Stimulated activated naive CD8-positive, alpha-beta T cell treated with anti-CD3 and anti-CD28 coated beads, Interleukin-15, Interleukin-2, amounts not matched to agents 100 U/mL and 50 U/mL, for 24 hours (primary cell): Measurements from ENCODE around the gene DHFR.
"Not testable (repeated sequence)": the region's sequence is repeated elsewhere in the genome, so short reads cannot be mapped to it uniquely, and the experiment has no call there.

ENCODE experiments used
- ATAC-seq: fragments of 150-1000 bp; cut with Tn5 transposase; one replicate; pipeline ENCODE4 v1.10.0; 2021
- DNase-seq: peaks from one replicate; pipeline ENCODE4 v3.0.0; 2021

Gene DHFR

DNA sequence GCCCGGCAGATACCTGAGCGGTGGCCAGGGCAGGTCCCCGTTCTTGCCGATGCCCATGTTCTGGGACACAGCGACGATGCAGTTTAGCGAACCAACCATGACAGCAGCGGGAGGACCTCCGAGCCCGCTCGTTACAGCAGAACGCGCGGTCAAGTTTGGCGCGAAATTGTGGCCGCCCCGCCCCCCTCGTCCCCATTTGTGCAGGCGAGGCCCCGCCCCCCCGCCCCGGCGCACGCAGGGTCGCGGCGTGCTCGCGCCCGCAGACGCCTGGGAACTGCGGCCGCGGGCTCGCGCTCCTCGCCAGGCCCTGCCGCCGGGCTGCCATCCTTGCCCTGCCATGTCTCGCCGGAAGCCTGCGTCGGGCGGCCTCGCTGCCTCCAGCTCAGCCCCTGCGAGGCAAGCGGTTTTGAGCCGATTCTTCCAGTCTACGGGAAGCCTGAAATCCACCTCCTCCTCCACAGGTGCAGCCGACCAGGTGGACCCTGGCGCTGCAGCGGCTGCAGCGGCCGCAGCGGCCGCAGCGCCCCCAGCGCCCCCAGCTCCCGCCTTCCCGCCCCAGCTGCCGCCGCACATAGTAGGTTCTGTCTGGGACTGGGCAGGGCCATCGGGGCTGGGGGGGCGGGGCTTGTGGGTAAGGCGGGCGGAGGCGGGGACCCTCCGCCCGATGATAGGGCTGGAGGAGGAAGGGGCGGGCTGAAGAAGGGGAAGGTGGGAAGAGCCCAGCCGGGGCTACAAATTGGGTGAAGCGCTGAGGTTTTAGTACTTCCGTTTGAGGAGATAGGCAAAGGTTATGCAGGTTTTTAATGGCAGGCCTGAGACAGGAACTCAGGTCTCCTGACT is at the start of gene DHFR, which contains the start of gene MSH3:
Gene DHFR, minus strand, starts transcription at position 593 of the 840 bp plus-strand sequence. Its CDS starts 494 bp downstream, at position 99.
Gene MSH3, plus strand, starts transcription at position 262 of the 840 bp plus-strand sequence. Its CDS starts 76 bp downstream, at position 338.
- peak; percentile 48 for ATAC-seq
- DNase-seq, result peak; percentile 92

DNA sequence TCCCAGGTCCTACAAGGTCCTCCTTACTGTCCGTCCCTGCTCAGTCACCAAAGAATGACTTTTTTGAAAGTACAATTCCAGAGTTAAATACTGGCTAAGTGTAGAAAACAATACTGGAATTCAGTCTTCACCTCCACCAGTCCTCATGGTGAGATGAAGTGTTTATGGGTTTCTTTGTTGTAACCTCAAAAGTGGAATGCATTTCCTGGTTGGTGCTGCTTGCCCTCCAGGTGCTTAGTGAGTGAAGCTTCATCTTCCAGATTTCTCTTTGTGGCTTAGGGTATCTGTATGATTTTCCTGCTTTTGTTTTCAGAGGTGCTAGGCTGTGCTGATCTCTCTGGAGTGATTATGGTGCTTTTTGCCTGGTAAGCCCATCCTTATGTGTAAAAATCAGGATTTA is 49.4 kb upstream of the DHFR start:
- ATAC-seq, result no peak
- DNase-seq, result no peak

DNA sequence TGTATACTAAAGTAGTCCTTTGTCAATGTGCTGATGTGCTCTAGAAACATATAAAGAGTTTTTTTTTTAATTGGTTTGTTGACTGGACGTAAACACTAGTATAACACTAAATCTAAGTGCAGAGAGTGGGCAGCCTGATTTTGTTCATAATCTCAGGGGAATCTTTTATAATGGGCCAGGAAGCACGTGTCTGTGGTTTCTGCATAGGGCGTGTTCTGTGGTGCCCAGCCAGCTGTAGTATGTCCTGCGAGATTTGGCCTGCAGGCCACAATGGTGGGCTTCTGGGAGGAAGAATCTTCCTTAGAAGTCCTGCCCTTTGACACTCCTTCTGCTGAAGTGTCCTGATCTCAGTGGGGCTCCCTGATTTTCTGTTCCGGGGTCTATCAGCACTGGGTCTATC is 49.0 kb upstream of the DHFR start:
- ATAC-seq (no peak), DNase-seq (no peak)

DNA sequence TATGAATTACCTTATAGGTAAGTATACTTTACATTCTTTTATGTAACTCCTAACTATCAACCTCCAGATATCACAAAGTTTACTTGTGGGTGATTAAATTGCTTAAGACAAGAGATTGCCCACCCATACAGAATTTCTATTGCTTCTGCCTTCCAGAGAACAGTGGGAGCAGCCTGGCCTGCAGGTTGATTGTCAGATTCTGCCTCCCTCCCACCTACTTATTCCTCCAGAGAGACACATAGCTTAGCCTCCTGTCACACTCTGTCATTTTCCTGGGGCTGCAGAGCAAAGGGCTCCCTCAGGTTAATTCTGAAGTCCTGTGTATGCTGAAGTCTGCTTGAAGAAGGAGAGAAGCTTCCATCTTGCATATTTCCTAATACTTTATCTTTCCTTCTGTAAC is 48.5 kb upstream of the DHFR start:
- ATAC-seq (no peak), DNase-seq (no peak)

DNA sequence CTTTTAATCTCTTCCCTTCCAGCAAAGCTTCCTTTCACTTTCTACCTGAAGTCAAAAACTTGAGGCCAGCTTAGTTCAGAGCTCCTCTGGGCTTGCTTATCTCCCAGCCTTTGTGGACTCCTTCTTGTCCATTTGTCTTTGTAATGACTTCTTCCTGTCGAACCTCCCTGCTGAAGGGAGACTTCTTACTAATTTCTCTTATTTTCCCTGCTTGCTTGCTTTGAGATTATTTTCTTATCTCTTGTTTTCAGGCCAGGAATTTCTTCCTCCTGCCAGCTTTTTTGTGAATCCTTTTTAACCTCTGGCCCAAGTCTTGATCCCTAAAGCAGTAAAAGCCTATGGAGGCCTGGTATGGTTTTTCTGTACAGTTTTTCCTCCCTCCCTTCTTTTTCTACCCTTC is 46.8 kb upstream of the DHFR start:
- no peak for ATAC-seq

DNA sequence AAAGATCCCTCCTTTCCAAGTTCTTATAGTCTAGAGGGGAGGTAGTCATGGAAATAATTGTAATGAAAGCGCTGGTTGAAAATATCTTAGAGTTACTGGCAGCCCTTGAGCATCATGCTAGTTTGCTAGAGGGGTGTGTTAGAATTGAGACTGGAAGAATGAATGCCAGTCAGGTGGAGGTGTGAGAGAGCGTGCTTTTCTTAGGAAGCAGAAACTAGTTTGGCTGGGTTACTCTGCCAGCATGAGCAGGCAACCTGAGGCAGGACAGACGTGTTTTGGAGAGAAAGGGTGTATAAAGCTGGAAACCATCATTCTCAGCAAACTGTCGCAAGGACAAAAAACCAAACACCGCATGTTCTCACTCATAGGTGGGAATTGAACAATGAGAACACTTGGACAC is 43.6 kb upstream of the DHFR start:
- ATAC-seq, result no peak
- no peak for DNase-seq

More for the DNA sequence above, 46.8 kb upstream of the DHFR start:
- DNase-seq, result no peak

DNA sequence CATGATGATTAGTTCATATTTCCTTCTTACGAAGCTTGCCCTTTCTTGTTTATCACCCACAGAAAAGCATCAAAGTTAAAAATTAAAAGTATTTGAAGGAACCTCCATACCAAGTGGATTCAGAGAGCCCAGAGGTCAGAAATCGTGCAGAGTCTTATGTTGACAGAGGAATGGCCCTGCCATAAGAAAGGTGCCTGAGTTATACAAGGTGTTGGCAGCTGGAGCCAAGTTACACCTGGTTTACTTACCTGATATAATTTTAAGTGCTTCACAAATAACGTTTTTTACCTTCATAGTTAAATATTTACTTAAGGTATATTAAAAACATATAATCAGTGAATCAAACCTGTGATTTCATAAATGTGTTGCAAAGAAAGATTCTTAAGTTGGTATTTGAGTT is 42.3 kb upstream of the DHFR start:
- DNase-seq (no peak), ATAC-seq (no peak)

DNA sequence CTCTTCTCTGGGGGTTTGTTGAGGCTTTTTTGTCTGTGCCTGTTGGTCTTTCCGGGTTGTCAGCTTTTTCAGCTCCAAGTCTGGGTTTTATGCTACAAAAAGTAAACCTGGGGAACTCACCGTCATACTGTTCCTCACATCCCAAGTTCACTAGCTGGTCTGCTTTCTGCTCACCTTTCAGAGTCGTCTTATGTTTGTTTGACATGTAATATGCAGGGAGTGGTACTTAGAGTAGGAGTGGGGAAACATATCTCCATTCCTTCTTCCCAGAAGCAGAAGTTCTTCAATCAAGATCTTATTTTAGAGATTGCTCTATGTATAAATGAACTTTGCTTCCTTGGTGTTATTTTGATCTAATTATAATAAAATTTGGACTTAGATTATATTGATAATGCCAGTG is 41.7 kb upstream of the DHFR start:
- DNase-seq, result no peak
- no peak for ATAC-seq

DNA sequence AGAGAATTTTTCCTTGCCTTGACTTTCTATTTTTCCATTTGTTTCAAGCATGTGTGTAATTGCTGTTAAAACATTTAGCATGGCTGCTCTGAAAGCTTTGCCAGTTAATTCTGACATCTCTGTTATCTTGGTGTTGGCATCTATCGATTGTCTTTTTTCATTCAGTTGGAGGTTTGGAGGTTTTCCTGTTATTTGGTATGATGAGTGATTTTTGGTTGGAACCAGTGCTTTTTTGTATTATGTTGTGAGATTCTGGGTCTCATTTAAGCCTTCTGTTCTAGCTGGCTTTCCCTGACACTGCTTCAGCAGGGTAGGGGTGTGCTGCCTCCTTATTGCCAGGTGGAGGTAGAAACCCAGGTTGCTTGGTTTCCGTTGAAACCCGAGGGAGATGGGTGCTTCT is 40.9 kb upstream of the DHFR start:
- no peak for ATAC-seq
- no peak for DNase-seq

DNA sequence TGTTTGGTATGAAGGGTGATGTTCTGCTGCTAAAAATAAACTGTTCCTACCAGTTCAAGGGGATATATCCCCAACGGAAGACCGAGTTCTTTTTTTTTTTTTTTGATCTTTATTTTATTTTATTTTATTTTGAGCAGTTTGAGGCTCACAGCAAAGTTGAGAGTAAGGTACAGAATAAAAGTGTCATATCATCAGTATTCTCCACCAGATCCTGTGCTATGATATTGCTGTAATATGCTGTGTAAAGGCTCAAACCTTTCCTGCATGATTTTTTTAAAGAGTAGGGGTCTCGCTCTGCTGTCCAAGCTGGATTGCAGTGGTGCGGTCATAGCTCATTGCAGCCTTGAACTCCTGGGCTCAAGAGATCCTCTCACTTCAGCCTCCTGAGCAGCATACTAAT is 34.8 kb upstream of the DHFR start:
- ATAC-seq (no peak), DNase-seq (no peak)

DNA sequence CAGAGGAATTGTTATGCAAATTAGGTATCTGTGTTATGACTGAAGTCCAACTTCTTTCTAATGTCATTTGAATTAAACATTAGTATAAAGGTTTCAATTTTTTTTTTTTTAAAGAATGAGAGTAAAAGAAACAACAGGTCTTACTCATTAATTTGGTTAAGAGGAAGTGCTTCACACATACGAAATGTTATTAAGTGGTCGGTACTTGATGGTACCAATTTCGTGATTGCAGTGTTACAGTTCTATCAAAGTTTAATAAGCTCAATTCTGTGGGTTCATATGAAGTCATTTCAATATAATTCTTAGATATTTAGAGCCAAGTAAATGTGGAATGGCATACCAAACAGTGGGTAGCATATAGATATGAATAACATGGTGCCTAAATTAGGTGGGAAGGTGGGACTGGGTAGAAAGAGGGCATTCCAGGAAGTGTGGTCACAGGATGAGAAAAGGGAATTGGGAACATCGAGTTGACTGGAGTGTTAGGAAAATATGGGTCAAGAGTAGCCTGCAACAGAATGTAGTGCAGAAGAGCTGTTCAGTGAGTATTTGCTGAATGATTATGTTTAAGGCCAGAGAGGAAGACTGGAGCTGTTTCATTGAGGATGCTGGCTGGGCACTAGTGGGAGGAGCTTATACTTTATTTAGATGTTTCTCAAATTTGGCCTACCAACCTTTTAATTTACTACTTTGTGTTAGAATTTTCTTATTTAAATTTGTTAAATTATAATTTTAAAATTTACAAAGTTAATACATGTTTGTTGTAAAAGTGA is 34.1 kb upstream of the DHFR start:
- no peak for DNase-seq
- no peak for ATAC-seq

DNA sequence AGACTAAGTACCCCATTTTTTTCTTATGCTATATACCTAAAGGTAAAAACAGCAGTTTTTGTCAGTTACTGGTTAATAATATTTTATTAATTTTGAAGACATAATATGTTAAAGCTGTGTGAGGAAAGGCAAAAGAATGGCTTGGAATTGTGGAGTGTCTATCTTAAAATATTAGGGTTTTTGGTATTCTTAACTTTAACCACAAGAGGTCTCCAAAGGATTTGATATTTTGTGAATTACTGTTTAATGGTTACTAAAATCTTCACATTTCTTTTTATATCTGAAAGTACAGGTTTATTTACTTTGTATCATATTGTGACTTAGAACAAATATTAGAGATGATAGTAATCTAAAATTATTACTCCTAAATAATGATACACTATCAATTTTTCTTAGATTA is 32.0 kb upstream of the DHFR start:
- ATAC-seq, result no peak
- no peak for DNase-seq

DNA sequence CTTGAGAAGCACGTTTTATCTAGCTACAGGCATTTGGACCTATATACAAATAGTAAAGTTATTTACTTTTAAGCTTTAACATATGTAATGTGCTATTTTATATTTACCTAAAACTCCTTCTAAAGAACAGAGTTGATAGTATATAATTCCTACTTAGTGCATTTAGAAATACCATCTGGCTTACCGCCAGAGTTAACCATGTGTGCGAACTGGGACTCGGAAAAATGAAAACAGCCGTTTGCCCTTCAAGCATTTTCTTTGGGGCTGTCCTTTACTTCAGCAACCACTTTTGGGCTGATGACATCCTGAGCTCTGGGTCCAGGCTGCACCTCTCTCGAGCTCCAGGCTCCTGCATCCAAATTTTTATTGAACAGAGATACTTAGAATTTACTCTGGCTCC is 21.9 kb upstream of the DHFR start:
- DNase-seq (no peak), ATAC-seq (no peak)

DNA sequence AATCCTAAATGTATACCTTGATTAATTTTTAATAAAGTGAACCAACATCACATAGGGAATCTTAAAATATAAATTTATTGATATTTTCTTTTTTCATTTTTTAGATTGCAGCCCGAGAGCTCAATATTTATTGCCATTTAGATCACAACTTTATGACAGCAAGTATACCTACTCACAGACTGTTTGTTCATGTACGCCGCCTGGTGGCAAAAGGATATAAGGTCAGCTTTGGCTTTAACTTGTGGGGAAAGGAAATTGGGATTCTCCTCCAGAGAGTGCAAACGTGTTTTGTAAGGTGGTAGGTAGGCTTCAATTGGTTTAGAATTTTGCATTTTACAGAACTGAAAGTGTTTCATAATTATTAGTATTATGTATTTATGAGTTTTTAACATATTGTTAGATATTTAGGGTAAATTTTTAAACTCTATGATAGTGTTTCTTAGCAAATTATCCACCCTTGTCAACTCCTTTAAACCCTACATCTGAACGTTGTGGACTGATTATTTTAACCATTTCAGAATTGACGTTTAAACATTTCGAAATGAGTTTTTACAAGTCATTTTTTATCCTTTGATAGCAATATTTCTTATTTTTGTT is 17.5 kb upstream of the DHFR start:
- DNase-seq, result peak; percentile 74
- ATAC-seq, result peak; percentile 77

DNA sequence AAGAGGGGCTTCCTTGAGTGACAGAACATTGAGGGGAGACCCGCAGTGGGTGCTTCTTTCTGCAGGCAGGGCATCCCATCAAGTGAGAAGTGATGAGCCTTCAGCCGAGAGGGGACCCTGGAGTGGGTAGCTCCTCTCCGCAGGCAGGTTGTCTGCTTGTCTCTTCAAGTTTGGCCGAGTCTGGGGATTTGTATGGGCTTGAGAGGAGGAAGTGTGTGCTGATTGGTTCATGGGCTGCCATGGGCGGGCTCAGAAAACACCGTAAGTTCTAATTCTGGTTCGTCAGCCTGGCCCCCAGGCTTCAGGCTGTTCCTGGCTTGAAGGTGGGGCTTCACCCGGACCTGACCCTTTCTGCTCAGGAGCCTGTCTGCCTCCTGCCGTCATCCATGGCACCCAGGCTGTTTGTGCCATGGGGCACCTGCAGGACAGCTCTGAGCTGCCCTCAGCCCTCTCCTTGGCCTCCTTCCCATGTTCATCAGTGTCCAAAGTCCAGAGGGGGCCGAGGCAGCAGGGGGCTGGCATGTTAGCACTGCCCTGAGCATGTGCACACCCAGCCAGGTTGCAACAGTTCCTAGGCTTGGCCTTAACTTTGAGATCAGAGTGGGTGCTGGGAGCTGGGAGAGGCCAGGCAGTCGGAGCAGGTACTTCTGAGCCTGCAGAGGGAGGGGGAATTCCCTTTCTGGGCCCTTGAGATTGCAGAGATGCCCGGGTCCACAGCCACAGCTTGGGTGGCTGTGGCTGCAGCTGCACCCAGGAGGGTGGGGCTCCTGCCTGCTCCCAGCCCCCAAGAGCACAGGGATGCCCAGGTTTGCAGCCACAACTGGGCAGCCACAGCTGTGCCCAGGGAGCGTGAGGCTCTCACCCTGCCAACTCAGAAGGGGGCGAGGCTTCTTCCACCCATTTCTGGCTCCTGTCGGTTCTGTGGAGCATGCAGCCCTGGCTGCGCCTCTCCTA is 13.5 kb upstream of the DHFR start:
- no peak for DNase-seq
- ATAC-seq, result no peak

DNA sequence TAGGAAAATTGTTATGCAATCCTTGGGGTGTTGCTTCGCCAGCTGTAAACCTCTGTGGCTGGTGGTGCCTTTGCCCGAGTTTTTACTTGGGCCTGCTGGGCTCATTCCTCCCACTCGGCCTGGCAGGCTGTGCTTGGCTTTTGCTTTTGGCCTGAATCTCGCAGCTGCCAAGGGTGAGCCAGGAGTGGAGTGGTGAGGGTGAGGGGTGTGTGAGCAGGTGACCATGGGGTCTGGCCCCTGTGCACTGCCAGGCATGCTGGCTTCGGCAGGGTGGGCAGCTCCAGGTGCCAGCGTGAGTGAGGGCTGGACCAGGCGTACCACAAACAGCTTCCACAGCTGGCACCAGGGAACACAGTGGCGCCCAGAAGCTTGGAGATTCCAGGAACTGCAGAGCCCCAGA is 12.6 kb upstream of the DHFR start:
- ATAC-seq, result no peak
- DNase-seq, result no peak

DNA sequence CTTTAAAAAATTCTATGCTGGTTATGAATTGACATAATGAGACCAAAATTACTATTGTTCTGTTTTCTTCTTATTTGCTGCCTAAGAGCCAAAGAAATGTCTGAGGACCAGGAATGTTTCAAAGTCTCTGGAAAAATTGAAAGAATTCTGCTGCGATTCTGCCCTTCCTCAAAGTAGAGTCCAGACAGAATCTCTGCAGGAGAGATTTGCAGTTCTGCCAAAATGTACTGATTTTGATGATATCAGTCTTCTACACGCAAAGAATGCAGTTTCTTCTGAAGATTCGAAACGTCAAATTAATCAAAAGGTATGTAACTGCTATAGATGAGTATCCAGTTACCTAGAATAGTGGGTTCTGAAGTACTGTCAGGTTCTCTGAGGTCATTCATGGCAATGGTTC is 10.3 kb upstream of the DHFR start:
- ATAC-seq, result no peak
- DNase-seq, result no peak

DNA sequence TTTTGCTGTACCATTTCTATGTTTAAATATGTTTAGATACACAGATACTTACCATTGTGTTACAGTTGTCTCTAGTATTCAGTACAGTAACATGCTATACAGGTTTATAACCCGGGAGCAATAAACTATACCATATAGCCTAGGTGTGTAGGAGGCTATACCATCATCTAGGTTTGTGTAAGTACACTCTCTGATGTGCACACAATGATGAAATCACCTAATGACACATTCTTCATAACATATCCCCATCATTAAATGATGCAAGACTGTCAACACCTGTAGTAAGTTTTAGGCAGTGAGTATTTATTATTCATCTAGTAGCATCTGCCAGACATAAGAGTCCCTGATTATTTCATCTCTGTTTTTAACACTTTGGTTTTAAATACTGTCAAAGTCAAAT is 7.3 kb upstream of the DHFR start:
- no peak for DNase-seq
- ATAC-seq, result peak; percentile 57

DNA sequence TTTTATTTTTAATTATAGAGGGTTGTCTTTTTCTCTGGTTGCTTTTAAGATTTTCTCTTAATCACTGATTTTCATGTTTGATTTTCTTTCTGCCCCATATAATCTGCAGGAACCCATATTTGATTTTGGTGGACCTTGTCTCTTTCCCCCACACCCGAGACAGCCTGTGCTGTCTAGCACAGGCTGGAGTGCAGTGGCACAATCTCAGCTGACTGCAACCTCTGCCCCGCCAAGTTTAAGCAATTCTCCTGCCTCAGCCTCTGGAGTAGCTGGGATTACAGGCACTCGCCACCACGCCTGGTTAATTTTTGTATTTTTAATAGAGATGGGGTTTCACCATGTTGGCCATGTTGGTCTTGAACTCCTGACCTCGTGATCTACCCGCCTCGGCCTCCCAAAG is 5.9 kb upstream of the DHFR start:
- DNase-seq, ATAC-seq: not testable (repeated sequence)

DNA sequence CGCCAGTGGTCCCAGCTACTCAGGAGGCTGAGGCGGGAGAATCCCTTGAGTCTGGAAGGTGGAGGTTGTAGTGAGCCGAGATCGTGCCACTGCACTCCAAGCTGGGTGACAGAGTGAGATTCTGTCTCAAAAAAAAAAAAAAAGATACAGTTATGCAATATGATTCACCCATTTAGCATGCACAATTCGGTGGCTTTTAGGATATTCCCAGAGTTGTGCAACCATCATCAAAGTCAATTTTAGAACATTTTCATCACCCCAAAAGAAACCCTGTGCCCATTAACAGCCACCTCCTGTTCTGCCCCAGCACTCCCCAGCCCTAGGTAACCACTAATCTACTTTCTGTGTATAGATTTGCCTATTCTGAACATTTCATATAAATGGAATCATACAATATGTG is 4.3 kb upstream of the DHFR start:
- DNase-seq, result no peak
- ATAC-seq, result no peak

DNA sequence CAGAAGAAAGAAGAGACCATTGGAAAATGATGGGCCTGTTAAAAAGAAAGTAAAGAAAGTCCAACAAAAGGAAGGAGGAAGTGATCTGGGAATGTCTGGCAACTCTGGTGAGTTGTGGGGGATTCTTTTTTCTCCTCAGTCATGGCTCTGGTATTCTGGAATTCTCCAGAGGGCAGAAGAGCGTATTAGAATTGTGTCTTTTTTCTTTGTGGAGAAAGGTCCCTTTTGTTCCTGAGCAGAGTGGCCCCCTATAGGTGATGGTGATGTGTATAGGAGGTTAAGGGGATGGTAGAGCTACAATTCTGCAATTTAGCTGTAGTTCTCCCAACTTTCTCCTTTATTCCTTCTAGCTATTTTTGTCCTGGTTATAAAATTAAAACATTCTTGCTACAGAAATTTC is 1.6 kb upstream of the DHFR start:
- no peak for ATAC-seq

DNA sequence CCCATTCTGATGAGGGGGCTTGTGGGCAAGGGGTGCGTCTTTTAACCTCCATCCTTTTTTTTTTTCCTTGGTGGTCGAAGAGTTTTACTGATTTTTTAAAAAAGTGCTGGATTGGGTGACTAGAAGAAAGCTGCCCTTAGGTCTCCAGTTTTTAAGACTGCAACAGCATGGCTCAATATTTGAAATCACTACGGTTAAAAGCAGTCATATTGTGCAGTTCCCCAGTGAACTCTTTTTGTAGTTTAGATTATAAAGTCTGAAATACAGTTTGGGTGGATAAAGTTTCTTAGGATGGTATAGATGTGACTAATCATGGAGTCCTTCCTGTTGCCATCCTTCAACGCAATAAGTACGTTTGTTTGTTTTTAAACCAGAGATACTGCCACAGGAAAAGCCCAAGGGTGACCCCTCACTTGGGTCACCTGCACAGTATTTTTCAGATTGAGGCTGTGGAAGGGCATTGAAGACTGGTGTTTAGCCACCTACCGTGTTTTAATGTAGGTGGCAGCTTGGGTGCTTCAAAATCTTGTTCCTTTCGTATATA is 520 bp upstream of the DHFR start:
- DNase-seq (no peak), ATAC-seq (no peak)

More for the DNA sequence above, 1.6 kb upstream of the DHFR start:
- DNase-seq, result no peak
